ENCODE measurements around the gene ADISSP. TPM values are rescaled to one million over a fixed set of nuclear protein-coding genes. Genes with fewer than 3 reads are reported as not detected.

Gene ADISSP
- total and polyA plus RNA-seq, 2 of the 13 experiments (the other 11 are each of a cell fraction or from before 2014, with no cell fraction given), result 38.3 to 90.6 TPM

DNA sequence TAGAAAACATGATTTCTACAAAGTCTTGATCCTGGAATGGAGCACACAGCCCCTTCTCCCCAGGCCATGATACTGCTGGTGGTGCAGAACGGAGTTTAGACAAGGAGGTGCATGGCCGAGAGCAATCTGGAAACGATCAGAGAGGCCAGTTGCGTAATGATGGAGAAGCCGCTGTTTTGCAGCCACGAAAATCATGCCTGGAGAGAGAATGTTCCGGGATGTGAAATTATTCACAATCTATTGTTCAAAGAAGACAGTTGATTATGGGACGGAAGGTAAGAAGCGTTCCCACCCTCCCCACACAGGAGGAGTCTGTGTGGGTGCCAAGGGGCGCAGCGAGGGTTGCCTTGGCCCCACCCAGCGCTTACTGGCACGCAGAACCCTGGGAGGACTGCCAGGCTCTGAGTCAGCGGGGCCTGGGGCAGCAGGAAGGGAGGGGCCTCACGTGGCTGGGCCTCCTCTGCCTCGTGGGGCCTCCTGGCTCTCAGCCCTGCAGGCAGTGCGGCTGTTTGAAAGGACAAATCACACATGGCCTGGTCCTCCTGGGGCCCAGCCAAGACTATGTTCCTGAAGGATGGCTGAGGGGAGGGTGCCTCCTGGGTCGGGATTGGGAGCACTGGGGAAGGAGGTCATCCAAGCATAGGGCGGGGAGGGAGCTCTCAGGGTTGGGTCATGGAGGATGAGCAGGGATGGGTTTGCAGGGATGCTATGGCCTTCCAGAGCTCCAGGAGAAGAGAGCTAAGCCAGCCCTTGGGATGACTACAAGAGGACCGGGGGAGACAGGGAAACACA is 44.1 kb upstream of the ADISSP start (continued):
- TF ChIP-seq ZNF850 (CRISPR knock-in tag; conservative IDR thresholded peaks at IDR 0.05), result no peak
- peak; percentile 89 for TF ChIP-seq ZNF780A (CRISPR knock-in tag; IDR thresholded peaks at IDR 0.05)
- 0 out of 2 replicates have a peak, but pooled peaks have one; percentile 64 for TF ChIP-seq ZNF773 (CRISPR knock-in tag; IDR thresholded peaks at IDR 0.05; ENCODE audit: borderline replicate concordance)
- no peak for TF ChIP-seq ZNF138 (CRISPR knock-in tag; IDR thresholded peaks at IDR 0.05; ENCODE audit: low read depth)
- TF ChIP-seq, protein P1, sequence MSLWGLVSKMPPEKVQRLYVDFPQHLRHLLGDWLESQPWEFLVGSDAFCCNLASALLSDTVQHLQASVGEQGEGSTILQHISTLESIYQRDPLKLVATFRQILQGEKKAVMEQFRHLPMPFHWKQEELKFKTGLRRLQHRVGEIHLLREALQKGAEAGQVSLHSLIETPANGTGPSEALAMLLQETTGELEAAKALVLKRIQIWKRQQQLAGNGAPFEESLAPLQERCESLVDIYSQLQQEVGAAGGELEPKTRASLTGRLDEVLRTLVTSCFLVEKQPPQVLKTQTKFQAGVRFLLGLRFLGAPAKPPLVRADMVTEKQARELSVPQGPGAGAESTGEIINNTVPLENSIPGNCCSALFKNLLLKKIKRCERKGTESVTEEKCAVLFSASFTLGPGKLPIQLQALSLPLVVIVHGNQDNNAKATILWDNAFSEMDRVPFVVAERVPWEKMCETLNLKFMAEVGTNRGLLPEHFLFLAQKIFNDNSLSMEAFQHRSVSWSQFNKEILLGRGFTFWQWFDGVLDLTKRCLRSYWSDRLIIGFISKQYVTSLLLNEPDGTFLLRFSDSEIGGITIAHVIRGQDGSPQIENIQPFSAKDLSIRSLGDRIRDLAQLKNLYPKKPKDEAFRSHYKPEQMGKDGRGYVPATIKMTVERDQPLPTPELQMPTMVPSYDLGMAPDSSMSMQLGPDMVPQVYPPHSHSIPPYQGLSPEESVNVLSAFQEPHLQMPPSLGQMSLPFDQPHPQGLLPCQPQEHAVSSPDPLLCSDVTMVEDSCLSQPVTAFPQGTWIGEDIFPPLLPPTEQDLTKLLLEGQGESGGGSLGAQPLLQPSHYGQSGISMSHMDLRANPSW (CRISPR knock-in tag; IDR thresholded peaks at IDR 0.05; ENCODE audit: borderline replicate concordance), result no peak
- peak; percentile 95 for TF ChIP-seq SPEN (CRISPR knock-in tag; IDR thresholded peaks at IDR 0.05; ENCODE audit: low read depth)
- TF ChIP-seq ISL2 (CRISPR knock-in tag; IDR thresholded peaks at IDR 0.05), result peak; percentile 85
- TF ChIP-seq ESRRA (CRISPR knock-in tag; IDR thresholded peaks at IDR 0.05; ENCODE audit: low read depth), result no peak
- no peak for TF ChIP-seq SP1 (IDR thresholded peaks at IDR 0.05)
- TF ChIP-seq SP1 (CRISPR knock-in tag; IDR thresholded peaks at IDR 0.05), result peak; percentile 84
- TF ChIP-seq ZNF891 (CRISPR knock-in tag; IDR thresholded peaks at IDR 0.05), result peak; percentile 94; the same call in 1 of the 2 replicates
- TF ChIP-seq, protein P2, sequence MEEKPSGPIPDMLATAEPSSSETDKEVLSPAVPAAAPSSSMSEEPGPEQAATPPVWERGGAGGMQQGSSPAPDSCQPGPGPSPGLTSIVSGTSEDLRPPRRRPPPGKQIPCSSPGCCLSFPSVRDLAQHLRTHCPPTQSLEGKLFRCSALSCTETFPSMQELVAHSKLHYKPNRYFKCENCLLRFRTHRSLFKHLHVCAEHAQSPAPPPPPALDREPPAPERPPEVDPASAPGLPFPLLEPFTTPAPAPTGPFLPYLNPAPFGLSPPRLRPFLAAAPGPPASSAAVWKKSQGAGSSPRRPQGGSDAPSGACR (CRISPR knock-in tag; IDR thresholded peaks at IDR 0.05), result peak; percentile 64
- TF ChIP-seq, protein P3, sequence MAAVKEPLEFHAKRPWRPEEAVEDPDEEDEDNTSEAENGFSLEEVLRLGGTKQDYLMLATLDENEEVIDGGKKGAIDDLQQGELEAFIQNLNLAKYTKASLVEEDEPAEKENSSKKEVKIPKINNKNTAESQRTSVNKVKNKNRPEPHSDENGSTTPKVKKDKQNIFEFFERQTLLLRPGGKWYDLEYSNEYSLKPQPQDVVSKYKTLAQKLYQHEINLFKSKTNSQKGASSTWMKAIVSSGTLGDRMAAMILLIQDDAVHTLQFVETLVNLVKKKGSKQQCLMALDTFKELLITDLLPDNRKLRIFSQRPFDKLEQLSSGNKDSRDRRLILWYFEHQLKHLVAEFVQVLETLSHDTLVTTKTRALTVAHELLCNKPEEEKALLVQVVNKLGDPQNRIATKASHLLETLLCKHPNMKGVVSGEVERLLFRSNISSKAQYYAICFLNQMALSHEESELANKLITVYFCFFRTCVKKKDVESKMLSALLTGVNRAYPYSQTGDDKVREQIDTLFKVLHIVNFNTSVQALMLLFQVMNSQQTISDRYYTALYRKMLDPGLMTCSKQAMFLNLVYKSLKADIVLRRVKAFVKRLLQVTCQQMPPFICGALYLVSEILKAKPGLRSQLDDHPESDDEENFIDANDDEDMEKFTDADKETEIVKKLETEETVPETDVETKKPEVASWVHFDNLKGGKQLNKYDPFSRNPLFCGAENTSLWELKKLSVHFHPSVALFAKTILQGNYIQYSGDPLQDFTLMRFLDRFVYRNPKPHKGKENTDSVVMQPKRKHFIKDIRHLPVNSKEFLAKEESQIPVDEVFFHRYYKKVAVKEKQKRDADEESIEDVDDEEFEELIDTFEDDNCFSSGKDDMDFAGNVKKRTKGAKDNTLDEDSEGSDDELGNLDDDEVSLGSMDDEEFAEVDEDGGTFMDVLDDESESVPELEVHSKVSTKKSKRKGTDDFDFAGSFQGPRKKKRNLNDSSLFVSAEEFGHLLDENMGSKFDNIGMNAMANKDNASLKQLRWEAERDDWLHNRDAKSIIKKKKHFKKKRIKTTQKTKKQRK (IDR thresholded peaks at IDR 0.05; ENCODE audit: low read length), result no peak
- TF ChIP-seq, protein P4, sequence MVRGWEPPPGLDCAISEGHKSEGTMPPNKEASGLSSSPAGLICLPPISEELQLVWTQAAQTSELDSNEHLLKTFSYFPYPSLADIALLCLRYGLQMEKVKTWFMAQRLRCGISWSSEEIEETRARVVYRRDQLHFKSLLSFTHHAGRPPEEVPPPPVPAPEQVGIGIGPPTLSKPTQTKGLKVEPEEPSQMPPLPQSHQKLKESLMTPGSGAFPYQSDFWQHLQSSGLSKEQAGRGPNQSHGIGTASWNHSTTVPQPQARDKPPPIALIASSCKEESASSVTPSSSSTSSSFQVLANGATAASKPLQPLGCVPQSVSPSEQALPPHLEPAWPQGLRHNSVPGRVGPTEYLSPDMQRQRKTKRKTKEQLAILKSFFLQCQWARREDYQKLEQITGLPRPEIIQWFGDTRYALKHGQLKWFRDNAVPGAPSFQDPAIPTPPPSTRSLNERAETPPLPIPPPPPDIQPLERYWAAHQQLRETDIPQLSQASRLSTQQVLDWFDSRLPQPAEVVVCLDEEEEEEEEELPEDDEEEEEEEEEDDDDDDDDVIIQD (CRISPR knock-in tag; IDR thresholded peaks at IDR 0.05; ENCODE audit: low read depth), result peak; percentile 85
- peak; percentile 92 for TF ChIP-seq JUNB (CRISPR knock-in tag; IDR thresholded peaks at IDR 0.05; ENCODE audit: borderline replicate concordance)
- TF ChIP-seq, protein P5, sequence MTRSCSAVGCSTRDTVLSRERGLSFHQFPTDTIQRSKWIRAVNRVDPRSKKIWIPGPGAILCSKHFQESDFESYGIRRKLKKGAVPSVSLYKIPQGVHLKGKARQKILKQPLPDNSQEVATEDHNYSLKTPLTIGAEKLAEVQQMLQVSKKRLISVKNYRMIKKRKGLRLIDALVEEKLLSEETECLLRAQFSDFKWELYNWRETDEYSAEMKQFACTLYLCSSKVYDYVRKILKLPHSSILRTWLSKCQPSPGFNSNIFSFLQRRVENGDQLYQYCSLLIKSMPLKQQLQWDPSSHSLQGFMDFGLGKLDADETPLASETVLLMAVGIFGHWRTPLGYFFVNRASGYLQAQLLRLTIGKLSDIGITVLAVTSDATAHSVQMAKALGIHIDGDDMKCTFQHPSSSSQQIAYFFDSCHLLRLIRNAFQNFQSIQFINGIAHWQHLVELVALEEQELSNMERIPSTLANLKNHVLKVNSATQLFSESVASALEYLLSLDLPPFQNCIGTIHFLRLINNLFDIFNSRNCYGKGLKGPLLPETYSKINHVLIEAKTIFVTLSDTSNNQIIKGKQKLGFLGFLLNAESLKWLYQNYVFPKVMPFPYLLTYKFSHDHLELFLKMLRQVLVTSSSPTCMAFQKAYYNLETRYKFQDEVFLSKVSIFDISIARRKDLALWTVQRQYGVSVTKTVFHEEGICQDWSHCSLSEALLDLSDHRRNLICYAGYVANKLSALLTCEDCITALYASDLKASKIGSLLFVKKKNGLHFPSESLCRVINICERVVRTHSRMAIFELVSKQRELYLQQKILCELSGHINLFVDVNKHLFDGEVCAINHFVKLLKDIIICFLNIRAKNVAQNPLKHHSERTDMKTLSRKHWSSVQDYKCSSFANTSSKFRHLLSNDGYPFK (CRISPR knock-in tag; IDR thresholded peaks at IDR 0.05; ENCODE audit: borderline replicate concordance), result peak; percentile 75
- no peak; the same call in 1 of the 2 replicates for TF ChIP-seq ZNF557 (CRISPR knock-in tag; IDR thresholded peaks at IDR 0.05)

Data from HepG2 (cell line).